NCI-H1105 (cell line): ENCODE results near the gene ATG2A.

ENCODE experiments used
- DNase-seq: peaks from one replicate; lab custom pipeline; 2025; lab: John Stamatoyannopoulos, UW

ATG2A gene

DNA sequence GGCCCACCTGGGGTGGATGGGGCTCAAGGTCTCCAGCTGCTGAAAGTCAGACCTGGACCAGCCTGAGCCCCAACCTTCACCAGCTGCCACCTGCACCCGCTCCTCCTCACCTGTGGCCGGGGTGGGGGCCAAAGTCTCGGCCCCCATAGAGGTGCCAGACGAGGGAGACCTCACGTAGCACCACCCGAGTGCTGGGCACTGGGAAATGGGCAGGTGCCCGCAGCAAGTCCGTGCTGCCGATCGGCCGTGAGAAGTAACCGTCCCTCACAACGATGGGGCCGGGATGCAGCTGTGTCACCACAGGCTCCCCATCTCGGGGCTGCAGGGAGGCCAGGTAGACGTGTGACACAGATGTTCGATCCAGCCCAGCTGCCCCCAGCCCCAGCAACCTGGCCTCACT lies 16.2 kb downstream of the ATG2A start:
- DNase-seq: no peak

DNA sequence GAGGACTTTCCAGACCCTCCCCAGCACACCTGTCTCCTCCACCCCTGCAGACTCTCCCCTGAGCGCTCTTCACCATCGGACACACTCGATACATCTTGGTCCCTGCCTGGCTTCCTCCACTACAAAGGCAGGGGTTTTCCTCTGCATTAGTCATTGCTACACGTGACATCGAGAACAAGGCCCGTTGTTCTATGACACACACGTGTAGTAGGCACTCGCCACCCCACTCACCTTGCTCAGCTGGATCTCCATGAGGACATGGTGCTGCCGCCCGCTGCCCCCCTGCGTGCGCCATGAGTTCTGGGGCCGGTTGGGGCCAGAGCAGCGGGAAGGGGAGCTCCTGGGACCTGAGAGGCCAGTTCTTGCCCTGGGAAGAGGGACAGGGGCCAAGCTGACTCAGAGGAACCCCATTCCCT lies 16.7 kb downstream of the ATG2A start:
- DNase-seq: no peak

DNA sequence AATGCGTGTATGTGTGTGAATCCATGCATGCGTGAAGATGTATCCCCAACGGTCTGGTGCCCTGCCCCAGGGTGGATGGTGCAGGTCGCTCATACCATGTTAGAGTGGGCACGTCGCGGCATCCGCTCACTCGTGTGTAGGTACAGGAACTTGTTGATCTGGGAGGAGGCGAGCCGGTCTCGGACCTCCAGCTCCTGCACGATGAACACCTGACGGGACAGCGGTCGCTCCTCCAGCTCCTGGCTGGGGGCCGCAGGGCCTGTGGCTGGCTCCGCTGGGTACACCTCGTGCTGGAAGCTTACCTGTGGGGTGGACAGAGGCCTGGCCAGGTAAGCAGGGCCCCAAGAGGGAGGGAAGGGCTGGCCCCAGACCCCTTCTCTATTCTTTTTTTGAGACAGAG lies 18.5 kb downstream of the ATG2A start:
- DNase-seq: no peak

DNA sequence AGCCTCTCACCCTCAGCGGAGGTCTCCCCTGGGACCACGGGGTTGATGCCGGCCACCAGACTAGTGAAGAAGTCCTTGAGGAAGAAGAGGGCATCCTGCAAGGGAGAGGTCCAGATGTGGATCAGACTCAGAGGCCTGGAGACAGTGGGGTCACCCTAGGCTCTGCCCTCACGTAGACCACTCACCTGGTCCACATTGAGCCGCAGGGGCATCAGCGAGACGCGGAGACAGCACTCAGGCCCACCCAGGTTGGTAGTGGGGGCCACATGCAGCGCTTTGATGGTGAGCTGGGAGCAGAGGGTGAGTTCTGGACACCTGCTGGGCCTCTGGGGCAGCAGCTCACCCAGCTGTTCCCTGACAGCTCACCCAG lies 18.9 kb downstream of the ATG2A start:
- DNase-seq: no peak

DNA sequence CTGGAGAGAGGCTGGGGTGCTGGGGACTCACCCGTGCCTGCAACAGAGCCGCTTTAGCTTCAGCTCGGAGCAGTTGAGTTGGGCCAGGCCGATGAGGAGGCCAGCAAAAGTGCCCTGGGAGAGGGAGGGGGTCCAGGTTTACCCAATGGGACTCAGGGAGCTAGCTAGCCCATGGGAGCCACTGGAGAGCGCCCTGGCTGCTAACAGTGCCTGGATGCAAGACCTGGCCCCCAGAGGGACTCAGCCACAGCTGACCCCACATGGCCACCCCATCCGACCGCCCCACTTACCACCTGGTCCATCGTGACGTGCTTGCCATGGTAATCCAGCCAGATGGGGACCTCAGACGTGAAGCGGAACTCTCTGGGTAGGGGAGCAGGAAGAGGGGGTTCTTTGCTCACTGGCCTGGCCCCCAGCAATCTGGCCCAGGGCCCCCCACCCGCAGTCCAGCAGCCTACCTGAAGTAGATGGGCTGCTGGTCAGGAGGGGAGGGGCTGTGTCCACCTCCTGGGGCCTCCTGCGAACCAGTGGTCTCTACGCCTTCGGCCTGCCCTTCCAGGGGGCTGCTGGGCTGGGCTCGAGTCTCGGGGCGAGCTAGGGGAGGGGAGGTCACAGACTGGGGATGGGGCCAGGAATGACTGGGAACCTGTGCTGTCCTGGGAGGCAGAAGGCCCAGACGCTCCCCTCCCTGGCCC lies 19.5 kb downstream of the ATG2A start:
- DNase-seq: no peak

DNA sequence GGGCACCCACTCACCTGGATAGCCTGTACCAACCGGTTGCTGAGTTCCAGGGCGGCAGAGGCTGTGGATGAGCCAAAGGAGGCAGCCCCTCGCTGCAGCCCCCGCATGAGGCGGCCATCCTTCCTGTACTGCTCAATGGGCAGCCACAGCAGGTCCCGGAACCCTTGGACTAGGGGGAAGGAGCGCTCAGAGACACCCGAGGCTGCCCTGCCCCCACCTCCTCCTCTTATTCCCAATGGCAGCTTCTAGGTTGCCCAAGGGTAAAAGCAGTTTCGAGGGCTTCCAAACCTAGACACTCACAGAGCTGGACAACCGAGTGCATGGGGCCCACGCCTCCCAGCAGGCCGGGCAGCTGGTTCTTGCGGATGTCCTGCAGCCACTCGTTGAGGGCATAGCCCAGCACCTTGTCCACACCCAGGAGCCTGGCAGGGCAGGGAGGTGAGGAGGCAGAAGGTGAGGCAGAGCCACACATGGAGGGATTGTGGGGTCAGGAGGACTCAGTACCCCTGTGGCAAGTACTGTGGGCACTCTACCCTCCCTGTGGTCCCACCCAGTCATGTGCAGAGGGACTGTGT lies 20.5 kb downstream of the ATG2A start:
- DNase-seq: no peak

DNA sequence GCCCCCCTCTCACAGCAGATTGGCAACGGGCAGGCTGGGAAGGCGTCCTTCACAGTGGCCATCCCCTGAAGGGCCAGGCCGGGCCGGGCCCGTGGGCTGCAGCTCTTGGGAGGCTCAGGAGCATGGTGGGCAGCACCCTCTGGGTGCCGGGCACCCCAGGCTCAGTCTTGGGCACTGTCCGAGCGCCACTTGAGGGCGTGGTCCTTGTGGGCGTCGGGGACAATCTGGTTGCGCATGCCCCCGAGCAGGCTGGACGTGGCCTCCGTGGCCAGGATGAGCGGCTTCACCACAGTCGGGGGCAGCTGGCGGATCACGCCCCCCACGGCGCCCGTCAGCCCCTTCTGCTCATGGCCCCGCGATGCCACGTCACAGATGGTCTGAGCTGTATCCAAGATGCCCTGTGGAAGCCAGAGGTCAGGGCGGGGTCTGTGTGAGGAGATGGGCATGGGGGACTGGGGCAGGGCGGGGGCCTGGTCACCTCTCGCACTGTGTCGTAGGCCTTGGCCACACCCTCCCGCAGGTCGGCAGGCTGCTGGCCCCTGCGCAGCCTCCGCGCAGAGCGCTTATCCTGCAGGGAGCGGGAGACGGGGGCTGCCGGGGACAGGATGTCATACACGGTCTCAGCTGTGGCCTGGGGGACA lies 22.1 kb downstream of the ATG2A start:
- no peak for DNase-seq

DNA sequence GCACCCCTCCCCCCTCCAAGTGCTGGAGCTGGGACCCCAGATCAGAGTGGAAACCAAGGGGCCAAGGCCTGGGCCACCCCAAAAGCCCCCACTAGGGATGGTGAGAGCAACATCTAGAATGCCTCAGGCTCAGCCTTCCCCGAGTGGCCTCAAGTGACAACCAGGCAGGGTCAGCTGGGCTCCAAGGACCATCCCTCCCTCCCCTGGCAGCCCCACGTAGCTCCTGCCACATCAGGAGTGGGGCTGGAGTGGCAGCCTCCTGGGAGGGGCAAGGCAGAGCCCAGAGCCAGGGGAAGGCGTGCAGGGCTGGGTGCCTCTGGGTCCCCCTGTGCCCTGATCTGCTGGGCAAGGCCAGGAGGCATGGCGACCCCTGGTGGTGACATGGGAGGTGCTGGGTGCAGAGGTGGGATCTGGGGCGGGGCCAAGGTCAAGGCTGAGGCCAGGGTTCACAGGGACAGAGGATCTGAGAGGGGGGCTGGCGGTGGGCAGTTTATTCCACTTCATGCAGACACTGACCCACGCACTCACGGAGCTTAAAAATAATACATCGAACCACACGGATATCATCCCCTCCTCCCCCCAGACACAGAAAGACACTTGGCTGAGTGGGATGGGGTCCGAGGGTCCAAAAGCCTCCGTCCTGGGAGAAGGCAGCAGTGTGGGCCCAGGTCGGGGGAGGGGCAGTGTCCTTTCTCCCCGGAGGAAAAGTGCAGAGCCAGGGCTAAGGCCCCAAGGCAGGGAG lies 22.8 kb downstream of the ATG2A start:
- DNase-seq: peak; percentile 78

DNA sequence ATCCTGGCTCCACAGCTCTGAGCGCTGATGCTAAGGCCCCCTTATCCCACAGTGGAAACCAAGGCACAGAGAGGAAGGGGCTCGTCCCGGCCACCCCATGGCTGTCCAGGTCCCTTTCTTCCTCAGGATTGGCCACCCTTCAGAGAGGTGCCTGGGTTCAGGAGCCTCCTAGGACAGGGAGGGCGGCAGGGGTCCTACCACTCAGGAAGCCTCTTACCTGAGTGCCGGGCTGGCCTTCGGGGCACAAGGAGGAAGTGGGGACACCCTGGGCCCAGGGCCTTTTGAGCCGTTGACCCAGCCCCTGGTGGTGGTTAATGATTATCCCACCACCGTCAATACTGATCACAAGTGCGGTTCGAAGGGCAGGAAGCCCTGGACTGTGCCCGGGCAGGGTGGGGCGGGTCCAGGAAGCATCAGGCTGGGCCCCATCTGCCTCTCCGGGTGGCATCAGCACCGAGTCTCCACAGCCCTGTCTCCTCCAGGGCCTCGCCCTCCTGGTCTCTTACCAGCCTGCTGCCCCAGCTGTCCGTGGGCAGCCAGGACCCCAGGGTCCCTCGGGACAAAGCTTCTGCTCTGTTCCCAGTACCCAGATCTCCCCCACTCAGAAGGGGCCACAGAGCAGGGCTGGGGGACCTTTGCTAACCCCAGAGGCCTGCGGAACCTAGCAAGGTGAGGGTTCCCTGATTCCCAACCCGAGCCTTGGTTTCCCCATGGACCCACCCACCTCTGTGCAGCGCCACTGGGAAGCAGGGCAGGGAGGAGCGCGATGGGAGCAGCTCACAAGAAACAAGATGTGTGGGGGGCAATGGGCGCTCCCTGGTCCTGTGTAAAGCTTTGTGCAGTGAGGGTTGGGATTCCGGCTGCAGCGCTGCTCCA lies 23.6 kb downstream of the ATG2A start:
- no peak for DNase-seq

DNA sequence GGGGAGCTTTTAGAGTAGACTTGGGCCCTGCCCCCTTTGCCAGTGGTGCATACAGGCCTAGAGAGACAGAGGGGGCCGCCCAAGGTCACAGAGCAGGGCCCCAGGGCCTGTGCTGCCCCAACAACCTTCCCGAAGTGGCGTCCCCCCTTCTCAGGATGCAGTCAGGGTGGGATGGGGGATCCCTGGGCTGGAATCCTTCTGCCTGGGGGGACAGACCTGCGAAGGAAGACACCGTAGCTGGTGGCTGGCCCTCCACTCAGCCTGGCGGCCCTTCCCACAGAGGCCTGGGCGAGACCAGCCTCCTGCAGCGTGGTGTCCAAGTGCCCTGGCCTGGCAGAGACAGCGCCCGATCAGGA lies 24.2 kb downstream of the ATG2A start:
- DNase-seq: no peak

DNA sequence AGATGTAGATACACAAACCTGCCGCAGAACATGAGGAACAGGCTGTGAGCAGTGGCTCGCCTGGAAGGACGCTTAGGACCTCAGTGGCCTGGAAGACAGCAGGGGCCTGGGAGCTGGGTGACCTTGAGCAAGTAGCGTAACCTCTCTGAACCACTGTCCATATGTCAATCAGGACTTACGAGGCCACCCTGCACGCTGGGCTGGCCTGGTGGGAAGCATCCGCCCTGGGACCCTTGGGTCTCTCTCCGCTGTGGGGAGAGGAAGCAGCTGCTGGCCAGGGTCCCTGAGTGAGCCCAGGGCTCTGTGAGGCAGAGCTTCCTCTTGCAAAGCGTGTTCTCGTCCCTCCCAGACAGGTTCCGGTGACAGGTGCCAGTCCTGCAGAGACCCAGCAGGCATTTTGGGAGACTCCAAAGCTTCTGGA lies 24.6 kb downstream of the ATG2A start:
- DNase-seq: no peak

DNA sequence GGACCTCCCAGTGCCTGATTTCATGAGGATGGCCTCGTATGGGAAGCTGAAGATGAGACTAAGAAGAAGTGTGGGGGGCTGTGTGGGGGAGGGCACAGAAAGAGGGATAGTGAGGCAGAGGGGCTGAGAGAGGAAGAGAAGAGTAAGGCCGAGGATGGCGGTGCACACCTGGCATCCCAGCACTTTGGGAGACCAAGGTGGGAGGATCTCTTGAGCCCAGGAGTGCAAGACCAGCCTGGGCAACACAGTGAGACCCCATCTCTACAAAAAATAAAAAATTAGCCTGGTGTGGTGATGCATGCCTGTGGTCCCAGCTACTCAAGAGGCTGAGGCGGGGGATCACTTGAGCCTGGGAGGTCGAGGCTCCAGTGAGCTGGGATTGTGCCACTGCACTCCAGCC lies 25.1 kb downstream of the ATG2A start:
- DNase-seq: no peak

DNA sequence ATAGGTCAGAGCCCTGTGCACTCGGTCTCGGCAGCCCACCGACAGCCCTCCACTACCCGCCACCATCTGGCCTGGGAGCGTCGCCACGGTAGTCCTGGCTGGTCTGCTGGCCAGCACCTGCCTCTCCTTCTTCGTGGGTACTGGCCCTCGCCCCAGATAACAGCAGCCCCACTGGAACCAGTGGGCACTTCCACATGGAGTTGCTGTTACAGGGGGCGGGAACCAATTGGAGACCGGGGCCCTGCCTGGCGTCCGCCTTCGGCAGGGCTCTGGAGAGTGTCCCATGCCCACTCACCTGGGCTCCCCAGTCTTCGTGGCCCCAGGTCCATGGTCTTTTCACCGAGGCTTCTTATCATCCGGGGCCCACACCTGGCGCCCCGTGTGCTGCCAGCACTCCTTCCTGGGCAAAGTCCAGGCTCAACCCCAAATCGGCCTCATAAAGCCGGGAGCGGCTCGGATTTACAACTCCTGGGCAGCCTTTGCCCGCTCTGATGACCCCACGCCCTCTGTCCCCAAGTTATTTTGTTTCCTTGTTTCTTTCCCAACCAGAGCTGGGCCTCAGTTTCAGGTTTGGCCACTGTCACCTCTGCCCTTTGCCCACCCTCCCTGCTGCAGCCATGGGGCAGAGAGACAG lies 25.7 kb downstream of the ATG2A start:
- DNase-seq: no peak

DNA sequence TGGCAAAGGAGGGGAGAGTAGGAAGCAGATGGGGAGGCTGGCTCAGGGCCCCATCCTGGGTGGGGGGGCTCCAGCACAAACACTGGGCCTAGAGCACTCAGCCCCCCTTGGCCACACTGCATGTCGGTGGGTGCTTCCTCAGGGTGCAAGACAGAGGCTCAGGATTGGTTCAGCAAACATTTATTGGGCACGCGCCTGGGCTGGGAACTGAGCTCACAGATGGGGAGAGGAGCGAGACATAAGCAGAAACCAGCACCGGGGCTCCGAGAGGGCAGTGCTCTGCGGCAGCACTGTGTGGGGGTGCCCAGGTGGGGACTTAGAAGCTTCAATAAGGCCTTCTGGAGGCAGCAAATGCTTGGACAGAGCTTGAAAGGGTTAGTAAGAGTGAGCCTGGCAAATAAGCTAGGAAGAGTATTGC lies 26.5 kb downstream of the ATG2A start:
- no peak for DNase-seq

DNA sequence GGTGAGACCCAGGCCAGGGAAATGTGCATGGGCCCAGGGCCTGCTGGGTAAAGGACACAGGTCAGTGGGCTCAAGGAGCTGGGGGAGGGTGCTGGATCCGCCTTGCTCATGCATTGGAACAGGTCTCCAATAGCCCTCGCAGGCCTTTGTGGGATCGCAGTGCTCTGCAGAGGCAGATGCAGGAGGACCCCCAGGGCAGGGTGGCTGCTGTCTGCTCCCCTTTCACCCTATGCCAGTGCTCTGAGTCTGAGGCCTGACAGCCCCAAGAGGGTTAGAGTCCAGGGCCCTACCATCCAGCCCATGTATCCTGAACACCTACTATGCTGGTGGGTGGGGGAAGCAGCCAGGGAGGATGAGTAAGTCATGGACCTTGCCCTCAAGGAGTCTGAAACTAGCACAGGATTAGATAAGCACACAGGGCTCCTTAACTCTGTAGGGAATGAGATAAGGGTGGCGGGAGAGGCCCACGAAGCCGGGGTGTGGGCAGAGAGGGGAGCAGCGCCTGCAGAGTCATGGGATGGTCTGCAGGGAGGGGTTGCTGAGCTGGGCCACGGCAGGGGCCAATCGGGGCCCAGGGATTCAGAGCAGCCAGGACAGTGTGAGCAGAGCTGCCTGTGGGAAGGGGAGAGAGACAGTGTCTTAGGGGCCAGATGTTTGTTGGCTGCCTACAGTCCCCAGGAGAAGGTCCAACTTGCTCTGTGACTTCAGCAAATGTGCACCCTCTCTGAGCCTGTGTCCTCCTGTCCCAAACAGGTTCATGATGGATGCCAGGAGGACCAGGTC lies 28.1 kb downstream of the ATG2A start:
- DNase-seq: no peak

DNA sequence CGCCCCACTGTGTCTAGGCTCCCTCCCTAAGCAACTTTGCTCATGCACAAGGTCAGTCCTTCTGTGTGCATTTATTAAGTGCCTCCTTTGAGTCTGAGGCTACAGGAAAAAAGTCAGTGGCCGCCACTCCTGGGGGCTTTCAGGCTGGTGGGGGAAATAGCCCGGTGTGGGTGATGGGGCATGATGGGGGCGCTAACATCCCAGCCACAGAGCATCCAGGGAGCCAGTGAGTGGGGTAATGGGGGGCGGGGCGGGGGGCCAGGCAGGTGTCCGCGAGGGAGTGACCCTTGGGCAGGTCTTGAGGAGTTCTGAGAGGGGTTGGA lies 28.6 kb downstream of the ATG2A start:
- no peak for DNase-seq

DNA sequence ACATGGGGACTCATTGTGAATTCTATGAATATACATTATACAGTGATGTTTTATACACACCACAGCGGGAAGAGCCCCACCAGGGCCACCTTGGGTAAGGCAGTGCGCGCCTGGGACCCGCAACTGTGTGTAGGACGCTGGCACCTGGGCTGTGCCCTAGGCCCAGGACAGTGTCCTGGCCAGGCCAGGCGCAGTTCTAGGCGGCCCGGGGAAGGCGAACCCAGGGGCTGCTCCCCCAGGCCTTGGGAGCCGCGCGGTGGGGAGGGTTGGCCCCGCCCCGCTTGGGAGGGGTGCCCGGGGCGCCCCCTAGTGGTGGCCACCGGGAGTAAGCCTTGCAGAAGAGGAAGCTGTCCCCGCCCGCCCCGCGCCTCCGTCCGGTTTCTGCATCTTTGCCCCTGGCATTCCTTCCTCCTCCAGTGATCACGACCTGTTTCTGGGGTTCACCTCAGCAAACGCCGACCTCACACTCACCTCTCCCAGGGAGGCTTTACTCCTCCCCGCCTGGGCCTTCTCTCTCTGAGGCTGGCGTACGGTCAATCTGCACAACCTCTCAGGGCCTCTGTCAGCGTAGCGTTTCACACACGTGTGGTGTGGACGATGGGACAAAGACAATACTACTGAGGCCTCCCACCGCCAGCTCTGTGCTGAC lies 29.1 kb downstream of the ATG2A start:
- peak; percentile 50 for DNase-seq

DNA sequence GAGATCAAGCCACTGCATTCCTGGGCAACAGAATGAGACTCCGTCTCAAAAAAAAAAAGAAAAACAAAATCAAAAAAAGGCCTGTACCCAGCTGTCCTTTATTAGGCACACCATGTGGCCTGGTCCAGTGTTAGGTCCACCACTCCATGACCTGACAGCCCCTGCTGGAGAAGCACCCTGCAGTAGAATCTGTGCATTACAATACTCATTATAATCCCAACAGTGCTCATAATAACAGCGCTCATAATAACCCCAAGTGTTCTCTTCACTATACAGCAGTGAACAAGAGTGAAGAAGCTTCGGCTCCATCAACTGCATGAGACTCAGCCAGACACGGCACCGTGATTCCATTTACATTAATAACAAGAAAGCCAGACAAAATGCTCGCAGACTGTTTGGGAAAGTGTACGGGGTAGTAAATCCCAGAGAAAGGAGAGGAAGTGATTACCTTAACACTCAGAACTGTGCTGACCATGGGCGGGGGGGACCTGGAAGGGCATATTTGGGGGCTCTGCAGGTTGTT lies 29.7 kb downstream of the ATG2A start:
- DNase-seq: no peak

DNA sequence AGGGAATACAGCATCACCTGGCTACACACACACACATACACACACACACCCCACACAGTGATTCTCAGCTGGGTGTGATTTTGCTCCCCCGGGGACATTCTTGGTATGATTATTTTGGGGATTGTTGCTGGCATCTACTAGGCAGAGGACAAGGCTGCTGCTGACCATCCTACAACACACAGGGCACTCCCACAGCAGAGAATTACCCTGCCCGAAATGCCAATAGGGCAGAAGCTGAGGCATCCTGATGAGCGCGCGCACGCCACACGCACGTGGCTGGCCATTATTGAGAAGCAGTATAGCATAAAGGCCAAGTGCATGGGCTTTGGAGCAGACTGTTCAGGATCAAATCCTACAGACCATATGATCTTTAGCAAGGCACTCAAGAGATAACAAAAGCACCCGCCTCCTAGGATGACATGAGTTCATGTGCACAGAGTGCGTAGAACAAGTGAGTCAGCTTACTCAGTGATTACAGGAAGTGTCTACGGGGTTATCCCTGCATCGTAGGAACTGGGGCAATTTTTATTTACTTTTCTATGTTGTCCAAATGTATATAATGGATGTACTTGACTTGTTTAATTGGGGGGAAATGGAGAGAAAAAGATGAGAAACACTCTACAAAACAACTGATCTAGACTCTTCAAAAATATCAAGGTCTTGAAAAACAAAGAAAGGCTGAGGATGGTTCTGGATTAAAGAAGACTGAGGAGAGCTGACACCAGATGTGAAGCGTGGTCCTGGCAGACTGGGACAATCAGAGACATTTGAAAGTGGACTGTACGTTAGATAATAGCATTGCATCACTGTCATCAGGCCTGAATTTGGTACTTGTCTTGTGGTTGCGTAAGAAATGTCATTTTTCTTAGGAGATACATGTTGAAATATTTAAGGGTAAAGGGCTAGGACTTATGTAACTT lies 31.4 kb downstream of the ATG2A start:
- DNase-seq: no peak
